ENCODE measurements around the gene VENTX.
"Not testable (repeated sequence)": the region's sequence is repeated elsewhere in the genome, so short reads cannot be mapped to it uniquely, and the experiment has no call there.

Gene VENTX

DNA sequence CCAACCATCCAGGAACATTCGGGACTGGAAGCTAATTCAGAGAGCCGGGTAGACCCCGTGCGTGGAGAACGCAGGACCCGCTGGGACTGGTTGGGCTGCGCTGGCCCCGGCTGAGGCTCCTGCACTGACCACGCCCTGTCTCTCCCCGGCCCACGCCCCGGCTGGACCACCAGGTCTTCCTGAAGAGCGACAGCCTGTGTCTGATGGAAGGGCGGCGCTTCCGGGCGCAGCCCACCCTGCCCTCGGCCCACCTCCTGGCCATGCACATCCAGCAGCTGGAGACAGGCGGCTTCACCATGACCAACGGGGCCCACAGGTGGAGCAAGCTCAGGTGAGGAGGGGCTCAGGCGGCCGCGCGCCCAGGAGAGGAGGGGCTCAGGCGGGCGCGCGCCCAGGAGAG is 17.9 kb upstream of the VENTX start:
- no peak overlapping the region for H3K4me2 ChIP-seq (ENCODE audit: low read depth, low read length, poor library complexity, severe bottlenecking)
- H3K79me2 ChIP-seq (ENCODE audit: insufficient read depth, low read length): no peaks in the 10 kb centered on the region
- TF ChIP-seq, protein P1, sequence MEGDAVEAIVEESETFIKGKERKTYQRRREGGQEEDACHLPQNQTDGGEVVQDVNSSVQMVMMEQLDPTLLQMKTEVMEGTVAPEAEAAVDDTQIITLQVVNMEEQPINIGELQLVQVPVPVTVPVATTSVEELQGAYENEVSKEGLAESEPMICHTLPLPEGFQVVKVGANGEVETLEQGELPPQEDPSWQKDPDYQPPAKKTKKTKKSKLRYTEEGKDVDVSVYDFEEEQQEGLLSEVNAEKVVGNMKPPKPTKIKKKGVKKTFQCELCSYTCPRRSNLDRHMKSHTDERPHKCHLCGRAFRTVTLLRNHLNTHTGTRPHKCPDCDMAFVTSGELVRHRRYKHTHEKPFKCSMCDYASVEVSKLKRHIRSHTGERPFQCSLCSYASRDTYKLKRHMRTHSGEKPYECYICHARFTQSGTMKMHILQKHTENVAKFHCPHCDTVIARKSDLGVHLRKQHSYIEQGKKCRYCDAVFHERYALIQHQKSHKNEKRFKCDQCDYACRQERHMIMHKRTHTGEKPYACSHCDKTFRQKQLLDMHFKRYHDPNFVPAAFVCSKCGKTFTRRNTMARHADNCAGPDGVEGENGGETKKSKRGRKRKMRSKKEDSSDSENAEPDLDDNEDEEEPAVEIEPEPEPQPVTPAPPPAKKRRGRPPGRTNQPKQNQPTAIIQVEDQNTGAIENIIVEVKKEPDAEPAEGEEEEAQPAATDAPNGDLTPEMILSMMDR (conservative IDR thresholded peaks at IDR 0.05; ENCODE audit: low read length): no peak
- TF ChIP-seq EZH2phosphoT487 (IDR thresholded peaks at IDR 0.05; ENCODE audit: borderline replicate concordance): no peak
- no peaks in the 10 kb centered on the region for H3K36me3 ChIP-seq (ENCODE audit: insufficient read depth, low read length)
- no peaks in the 10 kb centered on the region for H4K20me1 ChIP-seq (ENCODE audit: insufficient read depth, low read length, poor library complexity, severe bottlenecking)
- no peak overlapping the region for H3K9ac ChIP-seq (ENCODE audit: low read depth, low read length, poor library complexity, severe bottlenecking)
- peaks cover 10% of the 10 kb centered on the region; the same call in 1 of the 2 replicates for H3K9me3 ChIP-seq (ENCODE audit: insufficient read depth, low read depth, low read length)
- no peaks in the 10 kb centered on the region for H3F3A ChIP-seq (ENCODE audit: low read depth)
- H2AFZ ChIP-seq (ENCODE audit: low read length): no peak overlapping the region
- no peaks in the 10 kb centered on the region for H3K4me1 ChIP-seq (ENCODE audit: insufficient read depth, low read length, poor library complexity, severe bottlenecking)
- no peak overlapping the region for H3K4me3 ChIP-seq (ENCODE audit: low read length, poor library complexity, severe bottlenecking)
- no peaks in the 10 kb centered on the region for H3K27me3 ChIP-seq (ENCODE audit: insufficient read depth, low read length, poor library complexity, severe bottlenecking)
- H3K9me2 ChIP-seq (replicated peaks; ENCODE audit: low read depth, low read length): no peaks in the 10 kb centered on the region

DNA sequence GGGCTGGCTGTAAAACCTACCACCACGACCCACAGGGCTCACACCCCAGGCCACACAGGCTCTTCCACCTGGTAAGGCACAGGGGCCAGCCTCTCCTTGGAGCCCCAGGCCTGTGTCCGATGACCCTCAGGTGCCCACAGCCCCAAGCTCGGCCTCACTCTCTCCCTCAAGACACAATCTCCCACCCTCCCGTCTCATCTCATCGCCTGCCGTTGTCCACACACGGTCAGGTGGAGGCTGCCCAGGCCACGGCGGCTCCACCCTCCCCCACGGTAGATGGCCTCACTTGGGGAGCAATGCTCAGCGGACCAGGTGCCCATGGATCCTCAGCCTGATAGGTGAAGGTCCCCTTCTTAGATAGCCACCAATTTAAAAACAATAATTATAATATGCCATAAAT is 16.3 kb upstream of the VENTX start:
- no peaks in the 10 kb centered on the region for H3K79me2 ChIP-seq (ENCODE audit: insufficient read depth, low read length)

DNA sequence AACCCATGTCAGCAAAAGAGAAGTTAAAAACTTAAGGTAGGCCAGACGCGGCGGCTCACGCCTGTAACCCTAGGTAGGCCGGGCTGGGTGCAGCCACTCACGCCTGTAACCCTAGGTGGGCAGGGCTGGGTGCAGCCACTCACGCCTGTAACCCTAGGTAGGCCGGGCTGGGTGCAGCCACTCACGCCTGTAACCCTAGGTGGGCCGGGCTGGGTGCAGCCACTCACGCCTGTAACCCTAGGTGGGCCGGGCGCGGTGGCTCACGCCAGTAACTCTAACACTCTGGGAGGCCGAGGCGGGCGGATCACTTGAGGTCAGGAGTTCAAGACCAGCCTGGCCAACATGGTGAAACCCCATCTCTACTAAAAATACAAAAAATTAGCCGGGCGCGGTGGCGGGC is 15.9 kb upstream of the VENTX start:
- H3K4me1 ChIP-seq (ENCODE audit: insufficient read depth, low read length, poor library complexity, severe bottlenecking): not testable (repeated sequence)

More for the DNA sequence above, 16.3 kb upstream of the VENTX start:
- H3K27me3 ChIP-seq (ENCODE audit: insufficient read depth, low read length, poor library complexity, severe bottlenecking): no peaks in the 10 kb centered on the region
- peaks cover 3% of the 10 kb centered on the region; the same call in 1 of the 2 replicates for H3K9me3 ChIP-seq (ENCODE audit: insufficient read depth, low read depth, low read length)
- TF ChIP-seq, protein P1 (conservative IDR thresholded peaks at IDR 0.05; ENCODE audit: low read length): no peak
- no peak for TF ChIP-seq EZH2phosphoT487 (IDR thresholded peaks at IDR 0.05; ENCODE audit: borderline replicate concordance)
- H3K4me1 ChIP-seq (ENCODE audit: insufficient read depth, low read length, poor library complexity, severe bottlenecking): no peaks in the 10 kb centered on the region
- H3K36me3 ChIP-seq (ENCODE audit: insufficient read depth, low read length): no peaks in the 10 kb centered on the region
- no peak overlapping the region for H3K9ac ChIP-seq (ENCODE audit: low read depth, low read length, poor library complexity, severe bottlenecking)
- no peak overlapping the region for H3K4me3 ChIP-seq (ENCODE audit: low read length, poor library complexity, severe bottlenecking)
- H3K4me2 ChIP-seq (ENCODE audit: low read depth, low read length, poor library complexity, severe bottlenecking): no peak overlapping the region
- H3K9me2 ChIP-seq (replicated peaks; ENCODE audit: low read depth, low read length): no peaks in the 10 kb centered on the region
- H3F3A ChIP-seq (ENCODE audit: low read depth): no peaks in the 10 kb centered on the region
- H2AFZ ChIP-seq (ENCODE audit: low read length): no peak overlapping the region
- H4K20me1 ChIP-seq (ENCODE audit: insufficient read depth, low read length, poor library complexity, severe bottlenecking): no peaks in the 10 kb centered on the region

DNA sequence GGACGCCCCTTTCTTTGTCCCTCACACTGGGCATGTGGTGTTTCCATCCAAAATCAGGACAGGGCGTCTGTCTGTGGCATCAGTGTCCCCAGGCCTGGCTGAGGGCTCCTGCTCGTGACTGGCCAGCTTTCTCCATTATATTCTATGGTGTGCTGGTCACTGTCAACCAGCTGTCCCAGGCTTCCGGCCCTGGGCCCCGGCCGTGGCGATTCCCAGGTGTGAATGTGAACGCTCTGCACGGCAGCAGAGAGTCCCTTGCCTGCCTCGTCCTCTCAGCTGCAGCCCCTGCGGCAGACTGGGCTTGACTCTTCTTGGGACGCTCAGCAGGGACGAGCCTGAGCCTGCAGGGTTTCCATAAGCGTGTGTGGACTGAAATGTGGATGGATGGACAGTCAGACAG is 13.6 kb upstream of the VENTX start:
- no peak overlapping the region for H3K4me3 ChIP-seq (ENCODE audit: low read length, poor library complexity, severe bottlenecking)
- H3K9me2 ChIP-seq (replicated peaks; ENCODE audit: low read depth, low read length): no peaks in the 10 kb centered on the region
- no peak overlapping the region for H3K4me2 ChIP-seq (ENCODE audit: low read depth, low read length, poor library complexity, severe bottlenecking)
- no peaks in the 10 kb centered on the region for H3K79me2 ChIP-seq (ENCODE audit: insufficient read depth, low read length)
- no peak overlapping the region for H3K9ac ChIP-seq (ENCODE audit: low read depth, low read length, poor library complexity, severe bottlenecking)
- H3K36me3 ChIP-seq (ENCODE audit: insufficient read depth, low read length): no peaks in the 10 kb centered on the region
- no peak overlapping the region for H2AFZ ChIP-seq (ENCODE audit: low read length)
- no peaks in the 10 kb centered on the region for H3K4me1 ChIP-seq (ENCODE audit: insufficient read depth, low read length, poor library complexity, severe bottlenecking)
- no peaks in the 10 kb centered on the region for H3K27me3 ChIP-seq (ENCODE audit: insufficient read depth, low read length, poor library complexity, severe bottlenecking)
- no peaks in the 10 kb centered on the region for H4K20me1 ChIP-seq (ENCODE audit: insufficient read depth, low read length, poor library complexity, severe bottlenecking)
- TF ChIP-seq, protein P1 (conservative IDR thresholded peaks at IDR 0.05; ENCODE audit: low read length): no peak
- TF ChIP-seq EZH2phosphoT487 (IDR thresholded peaks at IDR 0.05; ENCODE audit: borderline replicate concordance): no peak
- H3F3A ChIP-seq (ENCODE audit: low read depth): no peaks in the 10 kb centered on the region
- H3K9me3 ChIP-seq (ENCODE audit: insufficient read depth, low read depth, low read length): peaks cover 3% of the 10 kb centered on the region; the same call in 1 of the 2 replicates

More for the DNA sequence above, 15.9 kb upstream of the VENTX start:
- H3K79me2 ChIP-seq (ENCODE audit: insufficient read depth, low read length); H3F3A ChIP-seq (ENCODE audit: low read depth); H2AFZ ChIP-seq (ENCODE audit: low read length); H4K20me1 ChIP-seq (ENCODE audit: insufficient read depth, low read length, poor library complexity, severe bottlenecking); H3K4me2 ChIP-seq (ENCODE audit: low read depth, low read length, poor library complexity, severe bottlenecking); H3K27me3 ChIP-seq (ENCODE audit: insufficient read depth, low read length, poor library complexity, severe bottlenecking); H3K9me2 ChIP-seq (replicated peaks; ENCODE audit: low read depth, low read length); H3K9me3 ChIP-seq (ENCODE audit: insufficient read depth, low read depth, low read length); H3K4me3 ChIP-seq (ENCODE audit: low read length, poor library complexity, severe bottlenecking); H3K36me3 ChIP-seq (ENCODE audit: insufficient read depth, low read length); H3K9ac ChIP-seq (ENCODE audit: low read depth, low read length, poor library complexity, severe bottlenecking): not testable (repeated sequence)

All from Loucy (cell line).